GM19467 (cell line): ENCODE measurements around the gene OGDH.

ENCODE experiments used
- ATAC-seq: cut with Tn5 transposase; IDR thresholded peaks from one replicate; pipeline ENCODE4 v1.9.1; 2021; ENCODE audit warnings: mild to moderate bottlenecking, moderate library complexity; ENCODE audit not compliant: unreplicated experiment

OGDH gene

DNA sequence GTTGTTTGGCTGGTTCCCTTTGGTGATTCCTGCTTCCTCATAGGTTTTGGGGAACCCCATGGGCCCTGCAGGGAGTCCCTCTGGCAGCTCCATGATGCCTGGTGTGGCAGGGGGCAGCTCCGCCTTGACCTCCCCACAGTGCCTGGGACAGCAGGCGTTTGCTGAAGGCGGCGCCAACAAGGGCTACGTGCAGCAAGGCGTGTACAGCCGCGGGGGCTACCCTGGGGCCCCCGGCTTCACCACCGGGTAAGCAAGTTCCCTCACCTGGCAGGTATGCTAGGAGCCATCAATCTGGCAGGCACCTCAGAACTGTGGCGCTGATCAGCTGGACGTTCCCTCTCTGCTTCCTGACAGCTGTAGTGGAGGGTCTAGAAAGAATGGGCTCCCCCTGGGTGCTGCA is 150.5 kb downstream of the OGDH start:
- no peak for ATAC-seq

DNA sequence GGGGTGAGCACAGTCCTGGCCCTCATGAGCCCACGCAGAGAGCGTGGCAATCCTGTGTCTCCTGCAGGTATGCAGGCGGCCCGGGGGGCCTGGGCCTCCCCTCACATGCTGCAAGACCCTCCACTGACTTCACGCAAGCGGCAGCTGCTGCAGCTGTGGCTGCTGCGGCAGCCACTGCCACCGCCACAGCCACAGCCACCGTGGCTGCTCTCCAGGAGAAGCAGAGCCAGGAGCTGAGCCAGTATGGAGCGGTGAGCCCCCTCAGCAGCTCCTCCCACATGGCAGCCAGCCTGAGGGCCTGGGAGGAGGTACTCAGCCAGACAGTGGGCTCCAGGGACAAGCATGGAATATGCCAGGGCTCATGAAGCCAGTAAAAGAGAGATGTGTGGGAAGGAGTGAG is 150.9 kb downstream of the OGDH start:
- ATAC-seq: no peak

DNA sequence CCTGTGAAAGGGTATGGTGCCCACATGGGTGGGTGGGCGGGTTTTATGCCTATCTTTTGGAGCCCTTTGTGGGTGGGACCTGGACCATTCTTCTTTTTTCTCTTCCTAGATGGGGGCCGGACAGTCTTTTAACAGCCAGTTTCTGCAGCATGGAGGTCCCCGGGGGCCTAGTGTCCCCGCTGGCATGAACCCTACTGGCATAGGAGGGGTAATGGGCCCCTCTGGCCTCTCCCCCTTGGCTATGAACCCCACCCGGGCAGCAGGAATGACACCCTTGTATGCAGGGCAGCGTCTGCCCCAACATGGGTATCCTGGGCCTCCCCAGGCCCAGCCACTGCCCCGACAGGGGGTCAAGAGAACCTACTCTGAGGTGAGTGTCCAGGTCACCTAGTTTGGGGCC is 151.3 kb downstream of the OGDH start:
- no peak for ATAC-seq
